ENCODE data around the gene LIAS.

LIAS gene

GRCh38 chr4:39524161-39524957 lies 65.5 kb downstream of the LIAS start:
- peaks cover 5 to 18% (median 10%) of the 10 kb centered on the region in 11 experiments for H3K36me3 ChIP-seq
- H4K20me1 ChIP-seq, result peaks cover 0 to 12% (median 0%) of the 10 kb centered on the region in 11 experiments; a peak in 4 of 22 replicates
- H3K27me3 ChIP-seq, result no peaks in the 10 kb centered on the region
- peaks cover 11 to 21% (median 20%) of the 10 kb centered on the region in 10 experiments for H3K4me1 ChIP-seq
- TF ChIP-seq Cebpa-rat (IDR thresholded peaks at IDR 0.05), result no peak
- H3K4me3 ChIP-seq, result no peak overlapping the region
- no peak overlapping the region for H3K27ac ChIP-seq
- H3K9me3 ChIP-seq (replicated peaks in 1 of 11), result no peaks in the 10 kb centered on the region
- H3K4me2 ChIP-seq, result no peak overlapping the region
- H3K9ac ChIP-seq, result no peak overlapping the region

- no peaks in the 10 kb centered on the region for H3K27me3 ChIP-seq
- peaks cover 0 to 11% (median 9%) of the 10 kb centered on the region in 11 experiments; a peak in 10 of 22 replicates for H3K36me3 ChIP-seq
- H3K9ac ChIP-seq, result peak overlapping the region; percentile 82 to 91 (median 86)
- peaks cover 11 to 21% (median 20%) of the 10 kb centered on the region in 10 experiments for H3K4me1 ChIP-seq
- peak overlapping the region; percentile 82 to 97 (median 89) for H3K4me3 ChIP-seq
- H3K9me3 ChIP-seq (replicated peaks in 1 of 11), result peaks cover 9 to 12% (median 11%) of the 10 kb centered on the region in 11 experiments
- TF ChIP-seq Cebpa-rat (IDR thresholded peaks at IDR 0.05), result no peak
- H4K20me1 ChIP-seq, result peaks cover 0 to 12% (median 0%) of the 10 kb centered on the region in 11 experiments; a peak in 4 of 22 replicates
- H3K4me2 ChIP-seq, result peak overlapping the region; percentile 82 to 99 (median 93)
- H3K27ac ChIP-seq, result peak overlapping the region; percentile 69 to 89 (median 81); a peak in 21 of 22 replicates
Measured at GRCh38 chr4:39525822-39526690, 67.2 kb downstream of the LIAS start.

GRCh38 chr4:39526765-39527295 lies 68.0 kb downstream of the LIAS start:
- peaks cover 17 to 19% (median 19%) of the 10 kb centered on the region in 11 experiments for H3K9me3 ChIP-seq (replicated peaks in 1 of 11)
- no peak for TF ChIP-seq Cebpa-rat (IDR thresholded peaks at IDR 0.05)
- H3K4me1 ChIP-seq, result peaks cover 11 to 21% (median 20%) of the 10 kb centered on the region in 10 experiments
- H4K20me1 ChIP-seq, result peaks cover 0 to 12% (median 0%) of the 10 kb centered on the region in 11 experiments; a peak in 4 of 22 replicates
- peak overlapping the region; percentile 82 to 97 (median 89) for H3K4me3 ChIP-seq
- peak overlapping the region; percentile 82 to 99 (median 93) for H3K4me2 ChIP-seq
- peak overlapping the region; percentile 82 to 91 (median 86) for H3K9ac ChIP-seq
- H3K27me3 ChIP-seq, result no peaks in the 10 kb centered on the region
- H3K36me3 ChIP-seq, result peaks cover 7 to 19% (median 15%) of the 10 kb centered on the region in 11 experiments; a peak in 17 of 22 replicates
- H3K27ac ChIP-seq, result peak overlapping the region; percentile 69 to 89 (median 81)

- Histone ChIP-seq H3K9me3 (replicated peaks in 1 of 11) (peaks cover 24 to 26% (median 25%) of the 10 kb centered on the region in 11 experiments), H3K27ac (peak within 1 kb of the TSS; percentile 69 to 89 (median 81)), H3K27me3 (no peaks in the 10 kb centered on the region), H3K4me1 (peaks cover 11 to 21% (median 20%) of the 10 kb centered on the region in 10 experiments), H3K4me2 (peak within 1 kb of the TSS; percentile 82 to 99 (median 94)), H3K4me3 (peak within 1 kb of the TSS; percentile 82 to 97 (median 89)), H4K20me1 (peaks cover 0 to 12% (median 0%) of the 10 kb centered on the region in 11 experiments; a peak in 4 of 22 replicates), H3K9ac (peak within 1 kb of the TSS; percentile 82 to 91 (median 86)), H3K36me3 (peaks cover 9 to 26% (median 21%) of the 10 kb centered on the region in 11 experiments; a peak in 18 of 22 replicates)
- TF ChIP-seq Cebpa-rat (IDR thresholded peaks at IDR 0.05), result no peak
Measured at GRCh38 chr4:39527296-39528060, 68.6 kb downstream of the LIAS start, which contains the start of gene UGDH. UGDH (minus strand) TSS chr4:39527439; CDS start chr4:39521512, 5,927 bp downstream.

- Histone ChIP-seq H3K4me3 (peak overlapping the region; percentile 82 to 97 (median 89)), H3K36me3 (peaks cover 13 to 30% (median 27%) of the 10 kb centered on the region in 11 experiments; a peak in 19 of 22 replicates), H3K9me3 (replicated peaks in 1 of 11) (peaks cover 30 to 32% (median 31%) of the 10 kb centered on the region in 11 experiments), H3K27me3 (no peaks in the 10 kb centered on the region), H3K4me1 (peaks cover 11 to 21% (median 20%) of the 10 kb centered on the region in 10 experiments), H3K9ac (peak overlapping the region; percentile 82 to 91 (median 86)), H3K4me2 (peak overlapping the region; percentile 81 to 99 (median 92)), H4K20me1 (peaks cover 0 to 10% (median 0%) of the 10 kb centered on the region in 11 experiments; a peak in 4 of 22 replicates), H3K27ac (peak overlapping the region; percentile 60 to 89 (median 81))
- no peak for TF ChIP-seq Cebpa-rat (IDR thresholded peaks at IDR 0.05)
Measured at GRCh38 chr4:39528061-39528465, 69.2 kb downstream of the LIAS start.
